Sciatic nerve (tissue), 2 donors: ENCODE results near the gene DHCR7. TPM values are rescaled to one million over a fixed set of nuclear protein-coding genes. Genes with fewer than 3 reads are reported as not detected.

Source experiments
- ATAC-seq: fragments of 200-7000 bp; cut with Tn5 transposase; one replicate; pipeline ENCODE4 v1.9.1; 2020; ENCODE audit warnings: mild to moderate bottlenecking, moderate library complexity
- DNase-seq: peaks from one replicate; pipeline ENCODE4 v3.0.0-alpha.2; 2020; ENCODE audit warnings: low spot score
- intact Hi-C: fragments of 100-400 bp; cut with DNase I; formaldehyde crosslinking; loops from one replicate; pipeline ENCODE4 v1.14.2; 2022
- microRNA-seq: library from miRNA; unstranded; fragments of <30 nt; microRNA quantifications from one replicate; pipeline ENCODE4 v1.2.0, GENCODE V29; 2020
- total RNA-seq: library from RNA; stranded (reverse); fragmentation: NEBNext Ultra II Directional; extraction: Animal tissue kit (Norgen Biotek cat#: 25700); gene quantifications from one replicate; pipeline ENCODE4 v1.2.1, GENCODE V29; 2021
- donor health status: DM: no; HTN: no; CAD: no.
- donor health status: DM: no; HTN: no; CAD: no.

Gene DHCR7
- total RNA-seq, 1 donor from 2014 or later: 49.8 TPM

GRCh38 chr11:71395774-71396173, 52.4 kb downstream of the DHCR7 start:
- ATAC-seq (no peak), DNase-seq (no peak)
- intact Hi-C loops: no loop called here

- no peak for ATAC-seq
- DNase-seq: no peak
- intact Hi-C loops: no loop called here
Observed at GRCh38 chr11:71395263-71395560, 53.0 kb downstream of the DHCR7 start.

- intact Hi-C loops: no loop called here
- no peak for ATAC-seq
- DNase-seq: no peak
Observed at GRCh38 chr11:71393283-71393682, 54.9 kb downstream of the DHCR7 start.

GRCh38 chr11:71391796-71392195, 56.4 kb downstream of the DHCR7 start:
- intact Hi-C loops: no loop called here
- ATAC-seq (no peak), DNase-seq (no peak)

GRCh38 chr11:71391352-71391751, 56.8 kb downstream of the DHCR7 start:
- ATAC-seq (no peak), DNase-seq (no peak)
- intact Hi-C loops: no loop called here

- intact Hi-C loops: no loop called here
- ATAC-seq (no peak), DNase-seq (no peak)
Observed at GRCh38 chr11:71388637-71389235, 59.5 kb downstream of the DHCR7 start.

GRCh38 chr11:71387784-71388636, 60.2 kb downstream of the DHCR7 start:
- intact Hi-C loops: loop anchor here (2.0 kb wide), 1 partner anchor 807 kb away; no protein-coding TSS in a partner anchor
- ATAC-seq: no peak
- DNase-seq: no peak

GRCh38 chr11:71387200-71387599, 61.0 kb downstream of the DHCR7 start:
- no peak for ATAC-seq
- DNase-seq: no peak
- intact Hi-C loops: loop anchor here (2.0 kb wide), 1 partner anchor 806 kb away; no protein-coding TSS in a partner anchor

GRCh38 chr11:71386202-71386601, 62.0 kb downstream of the DHCR7 start:
- no peak for DNase-seq
- ATAC-seq: no peak
- intact Hi-C loops: loop anchor here (2.0 kb wide), 1 partner anchor 805 kb away; no protein-coding TSS in a partner anchor

- ATAC-seq: no peak
- intact Hi-C loops: no loop called here
- DNase-seq: no peak
Observed at GRCh38 chr11:71385091-71385490, 63.1 kb downstream of the DHCR7 start.

GRCh38 chr11:71384561-71384960, 63.6 kb downstream of the DHCR7 start:
- ATAC-seq (no peak), DNase-seq (no peak)
- intact Hi-C loops: no loop called here

Small RNA genes lying within 50 kb of the gene (microRNA-seq; reads per million reads assigned to microRNA genes)
- gene MIR6754: not detected

Other genes starting within 250 kb of the DHCR7 start
- gene SHANK2, start 195.8 kb downstream of the DHCR7 start, total RNA-seq: 3.7 TPM
- 85.2 TPM for gene NADSYN1, start 4.8 kb upstream of the DHCR7 start, total RNA-seq
- 0.58 TPM for gene KRTAP5-7, start 78.9 kb upstream of the DHCR7 start, total RNA-seq
- gene KRTAP5-8, start 89.6 kb upstream of the DHCR7 start, total RNA-seq: 0.49 TPM
- gene KRTAP5-9, start 100.0 kb upstream of the DHCR7 start, total RNA-seq: 0.40 TPM
- not detected for gene KRTAP5-10, start 117.2 kb upstream of the DHCR7 start, total RNA-seq
- gene KRTAP5-11, start 134.5 kb upstream of the DHCR7 start, total RNA-seq: not detected